Epithelial cell of prostate (primary cell): ENCODE measurements around the gene RPL19.
A peak's percentile ranks its signal among the peaks of the same experiment; 100 is the strongest.

Experiments
- DNase-seq: peaks from one replicate; pipeline ENCODE4 v3.0.0-alpha.2; 2011; ENCODE audit warnings: low read depth, low spot score
- H3K27ac ChIP-seq: fragments of 450-650 bp; 2 replicates; pipeline ENCODE4 v1.5.1; 2017; ENCODE audit warnings: mild to moderate bottlenecking

RPL19 gene

DNA sequence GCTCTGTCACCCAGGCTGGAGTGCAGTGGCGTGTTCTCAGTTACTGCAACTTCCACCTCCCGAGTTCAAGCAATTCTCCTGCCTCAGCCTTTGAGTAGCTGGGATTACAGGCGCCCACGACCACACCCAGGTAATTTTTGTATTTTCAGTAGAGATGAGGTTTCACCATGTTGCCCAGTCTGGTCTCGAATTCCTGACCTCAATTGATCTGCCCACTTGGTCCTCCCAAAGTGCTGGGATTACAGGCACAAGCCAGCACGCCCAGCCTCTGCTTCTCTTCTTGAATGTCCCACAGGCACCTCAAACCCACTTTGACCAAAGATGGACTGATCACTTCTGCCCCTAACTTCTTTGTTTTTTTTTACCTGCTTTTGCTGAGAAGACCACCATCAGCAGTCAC, 29.5 kb upstream of the RPL19 start:
- DNase-seq: no peak
- H3K27ac ChIP-seq: no peak overlapping the region

DNA sequence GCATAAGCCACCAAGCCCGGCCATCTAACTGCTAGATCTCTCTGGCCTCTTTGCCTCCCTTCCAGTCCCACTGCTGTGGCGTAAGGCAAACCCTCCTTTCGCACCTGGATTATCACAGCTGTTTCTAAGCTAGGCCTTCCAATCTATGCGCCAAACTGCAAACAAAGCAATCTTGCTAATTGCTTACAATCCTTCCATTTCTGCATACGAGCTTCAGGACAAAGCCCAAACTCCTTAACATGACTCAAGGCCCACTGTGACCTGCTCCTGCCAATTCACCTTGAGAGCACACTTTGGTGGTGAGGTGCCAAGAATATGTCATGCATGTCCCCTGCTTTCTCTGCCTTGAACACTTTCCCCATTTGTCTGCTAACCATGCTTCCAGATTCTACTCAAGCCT, 28.1 kb upstream of the RPL19 start:
- H3K27ac ChIP-seq: no peak overlapping the region
- DNase-seq: no peak

DNA sequence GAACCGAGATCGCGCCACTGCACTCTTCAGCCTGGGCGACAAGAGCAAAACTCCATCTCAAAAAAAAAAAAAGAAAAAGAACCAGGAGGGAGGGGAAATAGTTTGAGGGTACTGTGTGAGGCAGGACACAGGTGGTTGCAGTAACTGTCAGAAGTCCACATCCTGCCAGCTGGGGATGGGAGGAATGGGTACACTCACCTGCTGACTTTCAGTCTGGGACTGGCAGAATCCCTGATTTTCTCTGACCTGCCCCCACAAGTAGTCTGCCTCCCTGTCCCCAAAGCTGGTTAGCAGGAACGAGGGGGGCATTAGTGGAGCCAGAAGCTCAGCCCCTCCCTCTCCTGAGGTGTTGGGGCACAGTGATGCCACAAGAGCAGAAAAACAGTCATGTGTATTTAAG, 27.0 kb upstream of the RPL19 start:
- H3K27ac ChIP-seq: no peak overlapping the region
- DNase-seq: no peak

DNA sequence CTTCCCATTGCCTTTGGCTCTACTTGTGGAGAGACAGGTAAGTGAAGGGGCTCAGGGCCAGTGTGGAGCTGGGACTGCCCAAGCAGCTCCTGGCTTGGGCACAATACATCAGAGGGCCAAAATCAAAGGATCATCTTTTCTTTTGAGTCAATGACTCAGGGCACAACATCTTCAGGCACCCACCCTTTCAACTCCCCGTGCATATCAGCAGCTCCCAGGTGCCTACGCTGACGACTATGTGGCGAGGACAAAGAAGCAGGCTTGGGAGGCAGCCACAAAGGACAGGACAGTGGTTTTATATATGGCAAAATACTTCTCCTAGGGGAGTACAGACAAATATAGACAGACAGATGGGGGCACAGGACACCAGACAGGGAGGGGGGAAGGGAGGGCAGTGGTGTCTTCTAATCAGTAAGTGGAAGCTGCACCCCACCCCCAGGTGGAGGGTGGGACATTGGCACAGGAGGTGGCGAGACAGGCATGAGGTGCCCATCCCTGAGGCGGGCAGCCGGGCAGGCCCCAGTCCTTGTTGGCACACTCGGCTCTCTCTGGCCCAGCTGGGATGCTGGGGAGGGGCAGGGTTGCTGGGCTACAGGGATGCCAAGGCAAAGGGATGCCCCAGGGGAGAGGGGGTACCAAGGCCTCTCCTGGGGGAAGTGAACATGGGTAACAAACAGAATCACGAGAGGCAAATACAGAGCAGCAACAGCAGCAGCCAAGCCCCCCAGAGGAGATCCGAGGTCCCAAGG, 26.4 kb upstream of the RPL19 start:
- no peak overlapping the region for H3K27ac ChIP-seq
- DNase-seq: no peak

DNA sequence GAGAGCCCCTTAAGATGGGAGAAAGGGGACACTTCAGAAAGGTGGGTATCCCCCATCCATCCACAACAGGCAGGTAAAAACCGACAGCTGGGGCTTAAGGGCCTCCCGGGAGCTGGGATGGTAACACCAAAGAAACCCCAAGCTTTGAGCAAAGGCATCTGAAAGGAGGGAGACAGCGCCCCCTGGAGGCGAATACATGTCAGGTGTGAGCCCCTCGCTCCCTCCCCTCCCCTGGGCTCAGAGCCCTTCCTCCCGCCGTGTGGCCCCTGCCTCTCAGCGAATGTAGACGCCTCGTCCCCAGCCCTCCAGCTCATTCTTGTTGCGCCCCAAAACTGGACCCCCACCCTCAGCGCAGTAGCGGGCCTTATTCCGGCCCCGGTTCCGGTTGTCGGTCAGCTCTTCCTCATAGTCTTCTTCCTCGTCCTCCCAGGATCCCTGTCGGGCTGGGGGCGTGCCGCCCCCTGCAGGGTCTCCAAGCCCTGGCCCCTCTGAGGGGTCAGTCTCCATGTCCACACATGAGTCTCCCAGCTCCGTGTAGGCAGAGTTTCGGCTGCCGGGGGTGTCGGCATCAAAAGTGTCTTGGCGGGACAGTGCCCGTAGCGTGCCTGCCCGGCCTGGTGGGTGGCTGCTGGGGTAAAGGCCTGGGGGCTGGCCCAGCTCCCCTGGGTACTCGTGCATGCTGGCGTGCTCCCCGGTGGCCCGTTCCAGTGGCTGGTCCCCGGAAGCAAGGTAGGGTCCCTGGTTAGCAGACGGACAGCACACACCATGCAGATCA, 25.0 kb upstream of the RPL19 start:
- no peak overlapping the region for H3K27ac ChIP-seq
- DNase-seq: no peak

GRCh38 chr17:39175695-39176093, 24.4 kb upstream of the RPL19 start:
- no peak overlapping the region for H3K27ac ChIP-seq
- no peak for DNase-seq

GRCh38 chr17:39177256-39177655, 22.8 kb upstream of the RPL19 start:
- no peak overlapping the region for H3K27ac ChIP-seq
- DNase-seq: no peak

- peak overlapping the region; percentile 33 for H3K27ac ChIP-seq
These were observed 21.5 kb upstream of the RPL19 start for GRCh38 chr17:39178536-39178935.

GRCh38 chr17:39181303-39181702, 18.8 kb upstream of the RPL19 start:
- H3K27ac ChIP-seq: no peak overlapping the region
- no peak for DNase-seq

More at GRCh38 chr17:39178536-39178935, 21.5 kb upstream of the RPL19 start:
- DNase-seq: no peak

GRCh38 chr17:39183045-39183444, 17.0 kb upstream of the RPL19 start:
- H3K27ac ChIP-seq: no peak overlapping the region
- no peak for DNase-seq

DNA sequence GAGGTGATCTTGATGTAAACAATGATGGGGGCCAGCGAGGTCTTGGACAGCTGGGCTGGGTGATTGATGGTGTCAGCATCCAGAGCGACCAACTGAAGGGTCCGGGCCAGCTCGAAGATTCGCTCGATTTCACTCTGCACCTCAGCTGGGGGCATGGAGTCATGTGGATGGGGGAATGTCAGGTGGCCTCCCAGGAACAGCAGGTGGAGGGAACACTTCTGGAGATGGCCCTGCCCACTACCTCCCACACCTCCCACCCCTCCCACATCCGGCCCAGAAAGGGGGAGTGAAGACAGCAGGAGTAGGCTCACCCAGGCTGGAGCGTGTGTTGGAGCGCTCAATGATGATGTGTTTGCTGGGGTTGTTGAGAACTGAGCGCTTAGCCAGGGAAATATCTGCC, 16.4 kb upstream of the RPL19 start:
- no peak overlapping the region for H3K27ac ChIP-seq
- DNase-seq: no peak

GRCh38 chr17:39186481-39187002, 13.5 kb upstream of the RPL19 start:
- no peak for DNase-seq
- H3K27ac ChIP-seq: no peak overlapping the region

GRCh38 chr17:39187152-39187830, 12.8 kb upstream of the RPL19 start:
- no peak for DNase-seq
- no peak overlapping the region for H3K27ac ChIP-seq

DNA sequence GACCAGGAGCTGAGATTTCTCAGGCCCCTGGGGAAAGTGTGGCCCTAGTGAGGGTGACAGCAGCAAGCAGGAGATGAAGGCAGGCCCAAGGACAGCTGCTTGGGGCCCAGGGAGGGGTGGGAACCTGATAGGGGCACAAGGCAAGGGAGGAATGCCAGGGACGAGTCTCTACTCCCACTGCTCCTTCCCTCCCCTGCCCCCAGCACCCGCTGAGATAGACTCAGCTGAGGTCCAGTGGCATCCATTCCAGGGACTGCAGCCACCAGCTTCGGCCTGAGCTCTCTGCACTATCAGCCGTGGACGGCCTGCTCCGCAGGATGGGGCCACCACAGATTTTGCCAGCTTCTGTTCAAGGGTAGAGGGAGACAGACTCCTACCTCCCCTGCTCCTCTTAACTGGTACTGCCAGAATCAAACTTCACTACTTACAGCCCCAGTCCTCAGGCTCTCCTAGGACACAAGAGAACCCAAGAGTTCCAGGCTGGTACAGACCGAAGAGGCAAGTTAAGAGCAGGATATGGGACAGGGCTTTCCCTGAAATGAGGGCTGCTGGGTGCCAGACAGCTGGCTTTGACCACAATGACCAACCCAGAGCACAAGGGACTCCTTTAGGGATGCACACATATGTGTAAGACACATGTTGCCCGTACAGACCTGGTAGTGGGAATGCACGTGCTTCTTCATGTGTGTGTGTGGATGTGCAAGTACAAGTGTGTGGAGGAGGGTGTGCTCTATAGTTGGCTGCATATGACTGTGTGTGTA, 8.2 kb upstream of the RPL19 start:
- no peak for DNase-seq
- H3K27ac ChIP-seq: no peak overlapping the region

DNA sequence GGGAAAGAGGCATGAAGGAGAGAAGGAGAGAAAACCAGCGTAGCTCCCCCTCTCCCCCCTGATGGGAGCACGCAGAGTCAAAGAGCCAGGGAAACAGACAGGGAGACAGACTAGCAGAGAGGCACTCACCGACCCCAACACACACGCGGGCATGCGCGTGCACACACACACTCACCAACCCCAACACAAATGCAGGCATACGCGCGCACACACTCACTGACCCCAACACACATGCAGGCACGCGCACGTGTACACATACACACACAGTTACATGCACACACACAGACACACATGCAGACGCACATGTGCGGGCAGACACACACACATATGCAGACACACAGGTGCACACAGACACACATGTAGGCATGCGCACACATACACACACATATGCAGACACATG, 7.2 kb upstream of the RPL19 start:
- DNase-seq: no peak
- H3K27ac ChIP-seq: no peak overlapping the region

DNA sequence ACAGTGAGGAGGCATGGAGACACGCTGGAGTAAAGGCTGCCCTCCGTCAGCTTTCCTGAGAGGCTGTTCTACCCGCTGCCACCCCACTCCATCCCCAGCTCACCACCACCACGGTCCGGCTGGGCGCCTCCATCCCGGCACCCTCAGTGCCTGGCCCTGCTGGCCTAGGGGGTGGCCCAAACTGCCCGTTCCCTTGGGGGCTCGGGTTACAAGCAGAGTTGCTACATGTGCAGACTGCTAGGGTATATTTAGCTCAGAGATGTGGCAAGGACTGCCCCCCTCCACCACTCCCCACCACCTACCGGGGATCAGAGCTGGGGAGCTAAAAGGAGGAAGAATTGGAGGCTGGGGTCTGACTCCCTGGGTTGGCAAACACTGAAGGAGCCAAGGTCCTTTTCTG, 6.7 kb upstream of the RPL19 start:
- DNase-seq: no peak

DNA sequence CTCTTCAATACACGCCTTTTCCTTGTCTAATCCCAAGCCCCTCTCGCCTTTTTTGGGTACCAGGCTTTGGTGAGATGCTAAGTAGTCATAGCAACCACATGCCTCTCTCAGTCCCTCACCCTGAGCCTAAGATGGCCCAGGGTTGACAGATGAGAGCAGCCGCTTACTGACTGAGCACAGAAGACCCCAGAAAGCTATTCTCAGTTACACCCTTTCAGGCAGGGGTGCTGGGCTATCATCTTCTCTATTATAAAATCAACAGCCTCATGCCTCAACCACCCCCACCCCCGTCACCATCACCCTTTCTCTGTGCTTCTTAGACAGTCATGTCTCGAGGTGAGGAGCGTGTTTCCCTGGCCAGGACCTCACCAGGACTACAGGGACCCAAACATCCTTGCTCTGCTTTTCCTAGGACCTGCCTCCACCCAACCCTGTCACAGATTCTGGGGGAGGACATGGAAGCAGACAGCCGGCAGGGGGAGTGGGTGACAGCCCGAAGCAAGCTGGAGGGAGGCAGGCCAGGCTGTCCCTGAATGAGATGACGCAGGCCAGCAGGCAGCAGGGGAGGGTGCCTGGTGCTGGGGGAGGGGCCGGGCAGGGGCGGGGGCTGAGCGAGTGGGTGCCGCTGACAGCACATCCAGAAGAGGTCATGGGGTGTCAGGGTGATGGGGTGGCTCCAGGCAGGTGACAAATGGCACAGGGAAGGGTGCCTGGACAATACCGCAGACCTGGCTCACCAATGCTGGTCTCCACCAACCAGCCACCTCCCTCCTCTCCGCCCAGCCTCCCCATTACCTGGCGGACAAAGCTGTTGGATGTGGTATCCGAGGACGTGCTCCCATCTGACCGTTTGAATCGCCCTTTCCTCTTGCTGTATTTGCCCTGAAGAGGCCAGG, 5.7 kb upstream of the RPL19 start:
- H3K27ac ChIP-seq: no peak overlapping the region
- no peak for DNase-seq

More for the DNA sequence above, 6.7 kb upstream of the RPL19 start:
- H3K27ac ChIP-seq: no peak overlapping the region

DNA sequence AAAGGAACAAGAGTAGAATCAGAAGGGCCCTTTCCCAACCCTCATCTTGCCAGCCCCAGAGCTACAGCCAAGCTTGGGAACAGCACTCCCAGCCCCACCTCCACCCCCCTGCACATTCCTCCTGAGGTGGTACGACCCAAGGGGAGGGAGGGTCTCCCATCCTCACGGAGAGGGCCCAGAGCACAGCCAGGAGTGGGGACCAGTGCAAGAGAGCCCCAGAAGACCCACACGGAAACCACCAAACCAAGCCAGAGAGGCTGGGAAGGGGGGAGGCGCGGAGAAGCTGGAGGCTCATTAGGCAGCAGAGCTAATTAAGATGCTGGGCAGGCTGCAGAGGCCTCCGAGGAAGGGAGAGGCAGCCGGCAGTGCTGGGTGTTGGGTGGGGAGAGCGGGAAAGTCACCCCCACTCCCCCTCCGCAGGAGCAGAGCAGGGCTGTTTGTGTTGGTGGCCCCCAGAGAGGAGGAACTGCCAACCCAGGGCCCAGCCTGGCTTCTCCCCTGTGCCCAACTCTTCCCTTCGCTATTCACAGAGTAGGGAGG, 5.0 kb upstream of the RPL19 start:
- DNase-seq: no peak
- no peak overlapping the region for H3K27ac ChIP-seq

- H3K27ac ChIP-seq: peak overlapping the region; percentile 32
- no peak for DNase-seq
These were observed 4.4 kb upstream of the RPL19 start for GRCh38 chr17:39195568-39196160.
